Rectal smooth muscle tissue (tissue), 1 donor: ENCODE data around the gene CAMK2N1.
"Not testable (repeated sequence)": the region's sequence is repeated elsewhere in the genome, so short reads cannot be mapped to it uniquely, and the experiment has no call there.

Experiments
- H3K27ac ChIP-seq: one replicate; pipeline ENCODE4 v1.7.0; 2013; ENCODE audit warnings: low read depth, low read length, inconsistent platforms
- H3K27me3 ChIP-seq: one replicate; pipeline ENCODE4 v1.7.0; 2013; ENCODE audit warnings: low read length; ENCODE audit not compliant: control insufficient read depth, insufficient read depth
- H3K36me3 ChIP-seq: one replicate; pipeline ENCODE4 v1.7.0; 2013; ENCODE audit warnings: low read length; ENCODE audit not compliant: control insufficient read depth, insufficient read depth
- H3K4me1 ChIP-seq: one replicate; pipeline ENCODE4 v1.7.0; 2013; ENCODE audit warnings: low read length; ENCODE audit not compliant: control insufficient read depth, insufficient read depth
- H3K4me3 ChIP-seq: one replicate; pipeline ENCODE4 v1.7.0; 2013; ENCODE audit warnings: low read length
- H3K9ac ChIP-seq: one replicate; pipeline ENCODE4 v1.7.0; 2013; ENCODE audit warnings: low read length

The CAMK2N1 gene

DNA sequence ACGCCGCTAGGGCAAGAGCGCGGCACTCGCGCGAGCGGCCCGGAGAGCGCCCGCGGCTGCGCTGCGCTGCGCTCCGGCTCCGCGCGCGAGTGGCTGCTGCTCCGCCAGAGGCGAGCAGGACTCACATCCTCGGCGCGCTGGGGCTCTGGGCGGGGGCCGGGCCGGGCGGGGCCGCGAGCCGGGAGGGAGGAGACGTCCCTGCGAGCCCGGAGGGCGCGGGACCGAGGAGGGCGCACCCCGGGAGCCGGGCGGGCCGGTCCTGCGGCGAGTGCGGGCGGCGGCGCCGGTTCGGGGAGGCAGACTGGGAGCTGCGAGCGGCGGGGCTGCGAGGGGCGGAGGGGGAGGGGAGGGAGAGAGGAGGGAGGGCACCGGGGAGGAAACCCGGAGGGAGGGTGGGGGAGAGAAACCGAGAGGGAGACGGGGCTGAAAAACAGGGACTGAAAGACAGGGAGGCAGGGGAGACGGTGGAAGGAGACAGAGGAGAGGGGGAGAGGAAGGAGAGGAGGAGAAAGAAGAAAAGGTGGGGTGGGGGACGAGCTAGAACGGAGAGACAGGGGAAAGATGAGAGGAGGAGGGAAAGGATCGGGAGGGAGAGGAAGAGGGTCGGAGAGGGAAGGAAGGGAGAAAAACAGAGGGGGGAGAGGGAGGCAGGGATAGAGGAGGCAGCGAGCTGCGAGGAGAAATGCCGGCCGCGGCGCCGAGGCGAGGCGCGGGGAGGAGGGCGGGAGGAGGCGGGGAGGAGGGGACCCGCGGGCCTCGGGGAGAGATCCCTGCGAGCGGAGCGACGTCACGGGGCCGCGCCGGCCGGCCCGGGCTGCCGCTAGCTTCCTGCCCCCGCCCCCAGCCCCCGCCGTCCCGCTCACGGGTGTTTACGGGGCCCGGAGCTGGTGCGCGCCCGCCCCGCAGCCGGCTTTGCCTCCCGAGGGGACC is at the start of gene CAMK2N1:
Gene CAMK2N1, minus strand, starts transcription at position 684 of the 930 bp plus-strand sequence. CDS start 831 bp downstream, outside the sequence.
- H3K4me1 ChIP-seq = peaks cover 4% of the 10 kb centered on the region
- H3K27ac ChIP-seq = peak within 1 kb of the TSS; percentile 98
- peak within 1 kb of the TSS; percentile 94 for H3K9ac ChIP-seq
- peak within 1 kb of the TSS; percentile 95 for H3K4me3 ChIP-seq
- no peaks in the 10 kb centered on the region for H3K36me3 ChIP-seq
- H3K27me3 ChIP-seq = no peaks in the 10 kb centered on the region

DNA sequence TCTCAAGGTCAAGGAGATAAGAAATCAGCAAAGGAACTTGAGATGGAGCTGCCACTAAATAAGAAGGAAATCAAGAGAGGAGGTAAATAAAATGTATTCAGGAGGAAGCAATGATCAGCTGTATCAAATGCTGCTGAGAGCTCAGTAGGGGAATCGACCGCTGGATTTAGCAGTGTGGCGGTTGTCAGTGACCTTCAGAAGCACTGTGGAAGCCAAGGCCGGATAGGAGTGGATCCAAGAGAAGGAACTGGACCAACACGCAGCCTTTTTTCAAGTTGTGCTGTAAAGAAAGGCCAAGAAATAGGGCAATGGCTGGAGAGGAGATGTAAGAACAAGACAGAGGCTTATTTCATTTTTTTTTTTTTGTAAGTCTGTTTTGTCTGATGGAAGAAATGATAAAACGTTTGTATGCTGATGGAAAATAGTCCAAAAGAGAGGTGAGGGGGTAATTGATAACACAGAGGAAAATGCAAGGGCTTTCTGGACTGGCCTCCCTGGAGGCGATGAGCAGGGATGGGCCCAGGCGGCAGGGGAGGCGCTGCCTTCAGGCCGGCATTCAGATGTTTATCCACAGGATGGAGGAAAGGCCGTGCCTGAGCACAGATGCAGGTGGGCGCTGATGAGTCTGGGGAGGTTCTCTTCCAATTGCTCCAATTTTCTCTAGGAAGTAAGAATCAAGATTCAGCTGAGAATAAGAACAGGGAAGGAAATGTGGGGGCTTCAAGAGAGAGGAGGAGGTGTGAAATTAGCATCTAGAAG is 48.8 kb upstream of the CAMK2N1 start:
- Histone ChIP-seq H3K4me1 (no peaks in the 10 kb centered on the region), H3K27me3 (no peaks in the 10 kb centered on the region), H3K27ac (no peak overlapping the region), H3K4me3 (no peak overlapping the region), H3K9ac (no peak overlapping the region), H3K36me3 (no peaks in the 10 kb centered on the region)

DNA sequence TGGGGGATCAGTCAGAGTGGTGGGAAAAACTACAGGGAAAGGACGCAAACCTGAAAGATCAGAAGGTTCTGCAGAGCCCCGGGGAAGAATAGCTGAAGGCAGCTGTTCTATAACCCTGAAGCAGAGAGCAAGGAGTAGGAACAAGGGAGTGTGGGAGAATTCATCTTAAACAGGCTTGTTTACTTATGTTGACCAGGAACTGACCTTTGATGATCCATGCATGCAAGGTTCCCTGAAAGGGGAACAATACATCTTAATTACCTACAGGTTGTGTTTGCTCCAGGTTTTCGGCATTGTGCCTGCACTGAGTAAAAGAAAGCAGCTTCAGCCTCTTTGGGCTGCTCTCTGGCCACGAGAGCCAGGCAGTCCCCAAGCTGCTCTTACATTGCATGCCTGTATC is 47.6 kb upstream of the CAMK2N1 start:
- no peaks in the 10 kb centered on the region for H3K27me3 ChIP-seq
- no peak overlapping the region for H3K27ac ChIP-seq
- H3K9ac ChIP-seq = no peak overlapping the region

DNA sequence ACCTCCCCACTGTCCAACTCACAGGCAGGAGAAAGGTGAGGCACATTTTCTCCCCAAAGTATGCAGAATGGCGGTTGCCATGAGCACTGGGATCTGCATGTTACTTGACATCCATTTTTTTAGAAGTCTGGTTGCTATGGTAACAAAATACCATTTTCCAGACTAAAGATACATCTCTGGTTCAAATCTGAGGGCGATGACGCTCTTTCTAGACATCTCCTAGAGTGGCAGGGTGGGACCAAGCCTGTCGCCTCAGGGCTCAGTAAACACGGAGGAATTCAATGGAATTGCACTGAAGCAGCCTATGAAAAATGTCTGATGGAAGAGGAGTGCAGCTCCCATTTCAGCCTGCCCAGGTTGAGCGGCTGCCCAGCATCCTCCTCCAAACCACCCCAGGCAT is 44.9 kb upstream of the CAMK2N1 start:
- no peaks in the 10 kb centered on the region for H3K36me3 ChIP-seq
- H3K27ac ChIP-seq = no peak overlapping the region
- H3K4me3 ChIP-seq = no peak overlapping the region
- no peak overlapping the region for H3K9ac ChIP-seq
- H3K27me3 ChIP-seq = no peaks in the 10 kb centered on the region
- H3K4me1 ChIP-seq = no peaks in the 10 kb centered on the region

More for the DNA sequence above, 47.6 kb upstream of the CAMK2N1 start:
- Histone ChIP-seq H3K36me3 (no peaks in the 10 kb centered on the region), H3K4me1 (no peaks in the 10 kb centered on the region), H3K4me3 (no peak overlapping the region)

DNA sequence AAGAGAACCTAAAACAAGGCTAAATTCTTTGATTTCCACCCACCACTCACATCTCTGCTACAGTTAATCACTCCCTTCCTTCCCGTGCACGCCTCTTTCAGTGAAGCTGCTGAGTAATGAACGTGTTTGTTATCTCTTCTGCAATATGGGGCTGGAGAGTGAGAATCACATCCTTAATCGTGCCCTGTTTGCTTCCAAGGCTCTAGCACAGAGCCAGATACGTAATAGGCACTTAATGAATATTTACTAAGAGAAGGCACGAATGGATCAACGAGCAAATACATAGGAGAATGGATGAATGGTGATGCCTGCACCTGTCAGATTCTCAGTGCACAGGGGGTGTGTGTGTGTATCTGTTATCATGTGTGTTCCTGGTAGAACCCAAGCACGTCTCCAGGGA is 44.3 kb upstream of the CAMK2N1 start:
- Histone ChIP-seq H3K36me3 (no peaks in the 10 kb centered on the region), H3K27me3 (no peaks in the 10 kb centered on the region), H3K4me1 (no peaks in the 10 kb centered on the region), H3K4me3 (no peak overlapping the region), H3K9ac (no peak overlapping the region), H3K27ac (no peak overlapping the region)

DNA sequence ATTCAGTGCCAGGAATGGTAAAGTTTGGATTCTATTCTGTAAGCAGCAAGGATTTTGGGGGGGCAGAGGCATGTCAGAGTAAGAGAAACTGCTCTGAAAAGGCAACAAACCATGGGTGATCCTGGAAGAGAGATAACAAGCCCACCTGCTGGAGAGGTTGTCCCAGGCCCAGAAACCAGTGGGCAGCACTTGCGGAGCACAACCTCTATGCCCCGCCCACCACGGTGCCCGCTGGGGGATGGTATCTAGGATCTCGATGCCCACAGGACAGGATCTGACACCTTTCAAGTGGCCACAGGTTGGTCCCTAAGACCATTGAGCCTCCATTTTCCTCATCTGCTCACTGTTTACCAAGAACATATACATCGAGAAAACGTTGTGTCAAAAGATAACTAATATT is 42.2 kb upstream of the CAMK2N1 start:
- H3K4me3 ChIP-seq = no peak overlapping the region
- H3K27me3 ChIP-seq = no peaks in the 10 kb centered on the region
- no peaks in the 10 kb centered on the region for H3K36me3 ChIP-seq
- H3K9ac ChIP-seq = no peak overlapping the region
- no peak overlapping the region for H3K27ac ChIP-seq
- H3K4me1 ChIP-seq = no peaks in the 10 kb centered on the region

DNA sequence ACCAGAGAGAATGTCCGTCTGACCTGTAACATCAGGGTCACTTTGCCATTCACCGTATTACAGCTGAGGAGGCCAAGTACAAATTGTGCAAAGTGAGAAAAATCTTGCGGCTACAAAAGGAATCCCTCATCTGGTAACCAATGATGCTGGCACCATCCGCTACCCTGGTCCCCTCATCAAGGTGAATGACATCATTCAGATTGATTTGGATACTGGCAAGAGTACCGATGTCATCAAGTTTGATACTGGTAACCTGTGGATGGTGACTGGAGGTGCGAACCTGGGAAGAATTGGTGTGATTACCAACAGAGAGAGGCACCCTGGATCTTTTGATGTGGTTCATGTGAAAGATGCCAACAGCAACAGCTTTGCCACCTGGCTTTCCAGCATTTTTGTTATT is 40.3 kb upstream of the CAMK2N1 start:
- peaks cover 4% of the 10 kb centered on the region for H3K27me3 ChIP-seq
- no peak overlapping the region for H3K27ac ChIP-seq
- H3K36me3 ChIP-seq = no peaks in the 10 kb centered on the region
- H3K4me3 ChIP-seq = no peak overlapping the region
- H3K4me1 ChIP-seq = peaks cover 3% of the 10 kb centered on the region
- H3K9ac ChIP-seq = no peak overlapping the region

DNA sequence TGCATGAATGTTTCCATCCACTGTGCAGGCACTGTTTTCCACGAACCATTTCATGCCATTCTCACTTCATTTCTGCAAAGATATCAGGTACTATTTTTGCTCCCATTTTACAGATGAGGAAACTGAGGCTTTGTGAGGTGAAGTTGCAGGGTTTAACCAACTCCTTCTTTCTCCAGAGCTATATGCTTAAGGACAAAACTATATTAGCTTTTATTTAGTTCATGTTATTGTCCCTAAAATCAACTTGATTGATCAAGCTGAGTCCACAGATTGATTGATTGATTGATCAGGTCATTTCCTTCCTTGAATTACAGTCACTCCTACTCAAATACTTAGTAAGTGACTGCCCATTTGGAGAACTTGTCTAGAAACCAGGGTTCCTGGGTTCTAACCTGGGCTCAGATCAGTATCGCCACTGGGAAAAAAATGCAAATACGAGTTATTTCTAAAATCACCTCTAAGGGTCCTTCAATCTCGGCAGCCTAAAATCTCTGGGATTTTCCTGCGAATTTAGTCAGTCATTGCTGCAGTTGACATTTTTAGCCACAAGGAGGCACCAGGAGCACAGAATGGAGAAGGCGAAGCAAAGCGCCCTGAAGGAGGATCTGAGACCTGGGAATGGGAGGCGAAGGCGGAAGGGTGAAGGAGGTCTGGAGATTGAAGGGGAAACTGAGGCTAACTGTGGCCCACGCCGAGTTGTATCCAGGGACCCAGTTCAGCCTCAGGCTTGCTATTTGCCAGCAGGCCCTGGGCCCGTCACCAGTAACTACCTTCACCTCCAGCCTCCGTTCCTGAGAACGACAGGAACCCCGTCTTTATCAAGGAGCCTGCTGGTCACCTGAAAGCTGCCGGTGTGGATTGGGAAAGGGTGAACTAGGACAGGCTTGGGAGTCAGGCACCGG is 36.2 kb upstream of the CAMK2N1 start:
- no peaks in the 10 kb centered on the region for H3K36me3 ChIP-seq
- peak overlapping the region; percentile 24 for H3K4me3 ChIP-seq
- H3K9ac ChIP-seq = no peak overlapping the region
- peaks cover 3% of the 10 kb centered on the region for H3K4me1 ChIP-seq
- H3K27me3 ChIP-seq = peaks cover 4% of the 10 kb centered on the region
- no peak overlapping the region for H3K27ac ChIP-seq

DNA sequence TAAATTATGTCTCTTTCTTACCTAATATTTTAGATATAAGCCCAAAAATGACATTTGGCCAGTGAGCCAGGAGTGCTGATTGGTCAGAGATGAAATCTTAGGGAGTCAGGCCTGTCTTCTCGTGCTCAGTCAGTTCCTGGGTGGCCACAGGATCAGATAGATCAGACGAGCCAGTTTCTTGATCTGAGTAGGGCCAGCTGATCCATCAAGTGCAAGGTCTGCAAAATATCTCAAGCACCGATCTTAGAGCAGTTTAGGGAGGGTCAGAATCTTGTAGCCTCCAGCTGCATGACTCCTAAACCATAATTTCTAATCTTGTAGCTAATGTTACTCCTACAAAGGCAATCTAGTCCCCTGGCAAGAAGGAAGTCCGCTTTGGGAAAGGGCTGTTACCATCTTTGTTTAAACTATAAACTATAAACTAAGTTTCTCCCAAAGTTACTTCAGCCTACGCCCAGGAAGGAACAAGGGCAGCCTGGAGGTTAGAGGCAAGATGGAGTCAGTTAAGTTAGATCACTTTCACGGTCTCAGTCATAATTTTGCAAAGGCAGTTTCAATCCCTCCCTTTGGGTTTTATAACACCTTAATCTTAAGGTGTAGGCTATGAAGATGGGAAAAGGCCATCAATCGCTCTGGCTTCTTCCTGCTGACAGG is 33.7 kb upstream of the CAMK2N1 start:
- H3K9ac ChIP-seq, H3K4me3 ChIP-seq, H3K36me3 ChIP-seq, H3K27ac ChIP-seq, H3K4me1 ChIP-seq, H3K27me3 ChIP-seq: not testable (repeated sequence)

DNA sequence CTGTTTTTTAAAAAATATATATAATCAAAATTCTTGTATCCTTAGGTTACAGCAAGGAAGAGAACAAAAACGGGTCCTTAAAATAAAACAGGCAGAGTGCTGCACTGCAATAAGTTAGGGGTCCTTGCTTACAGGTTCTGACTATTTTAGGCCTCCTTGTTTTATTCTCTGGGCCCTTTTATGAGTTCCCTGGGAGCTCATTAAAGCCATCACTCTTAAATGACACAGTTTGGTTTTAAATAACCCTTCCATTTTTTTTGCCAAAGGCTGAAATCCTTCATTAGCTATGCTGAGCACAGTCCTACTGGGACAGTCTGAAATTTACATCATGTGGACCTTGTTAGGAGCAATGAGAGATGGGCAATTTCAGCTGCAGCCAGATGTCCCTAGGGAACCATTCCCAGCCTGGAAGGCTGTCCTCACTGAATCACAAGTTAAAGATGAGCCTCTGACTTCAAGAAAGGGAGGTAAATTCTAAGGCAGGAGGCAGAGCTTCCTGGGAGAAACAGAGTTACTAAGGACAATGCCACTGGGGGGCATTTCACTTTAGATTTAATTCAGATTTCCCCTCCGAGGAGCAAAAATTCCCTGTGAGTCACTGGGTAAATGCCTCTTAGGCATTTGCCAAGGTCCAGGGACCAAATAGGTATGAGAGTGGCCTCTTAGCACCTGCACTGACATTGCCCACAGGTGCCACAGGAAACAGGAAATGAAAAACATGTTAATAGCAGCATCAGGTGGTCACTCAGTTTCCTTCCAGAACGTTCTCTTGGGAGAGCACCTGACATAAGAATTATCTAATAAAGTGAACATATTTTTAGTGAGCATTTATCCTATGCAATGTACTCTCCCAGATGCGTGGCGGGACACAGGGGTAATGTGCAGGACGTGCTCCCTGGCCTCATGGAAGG is 25.8 kb upstream of the CAMK2N1 start:
- H3K4me3 ChIP-seq = no peak overlapping the region
- H3K27ac ChIP-seq = no peak overlapping the region
- H3K36me3 ChIP-seq = no peaks in the 10 kb centered on the region
- H3K9ac ChIP-seq = no peak overlapping the region
- no peaks in the 10 kb centered on the region for H3K27me3 ChIP-seq
- no peaks in the 10 kb centered on the region for H3K4me1 ChIP-seq

DNA sequence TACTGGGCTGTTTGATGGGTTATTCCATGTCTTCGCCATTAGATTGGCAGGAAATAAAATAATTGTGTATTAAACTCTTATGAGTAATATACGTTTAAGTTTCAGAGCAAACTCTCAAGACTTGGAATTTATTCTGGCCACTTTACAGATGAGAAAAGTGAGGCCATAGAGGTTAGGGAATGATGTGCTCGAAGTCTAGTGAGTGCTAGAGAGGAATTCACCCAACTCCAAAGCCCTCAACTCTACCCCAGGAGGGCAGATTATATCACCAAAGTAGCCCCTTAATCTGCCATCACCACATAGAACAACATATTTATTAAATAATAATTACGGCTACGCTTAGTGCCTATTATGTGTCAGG is 22.4 kb upstream of the CAMK2N1 start:
- H3K4me3 ChIP-seq = peak overlapping the region; percentile 99
- peak overlapping the region; percentile 64 for H3K9ac ChIP-seq
- peaks cover 5% of the 10 kb centered on the region for H3K36me3 ChIP-seq
- H3K27ac ChIP-seq = peak overlapping the region; percentile 86
- H3K4me1 ChIP-seq = peaks cover 5% of the 10 kb centered on the region
- no peaks in the 10 kb centered on the region for H3K27me3 ChIP-seq
